Tibial artery (tissue), 4 donors: ENCODE data around the gene DCLRE1B.

Source experiments
- DNase-seq, 2 donors: peaks; one replicate each; pipeline ENCODE4 v3.0.0-alpha.2; 2019
- H3K27ac ChIP-seq, 2 donors: fragments of 200-600 bp; sonication (generic) in 1 of 2; 1 replicate in 1 of 2; 2 replicates in 1 of 2; pipeline ENCODE4 v1.5.1; 2018 to 2019; ENCODE audit warnings: mild to moderate bottlenecking in 1 of 2
- H3K27me3 ChIP-seq, 2 donors: fragments of 200-600 bp; sonication (generic) in 1 of 2; one replicate each; pipeline versions ENCODE4 v1.5.1 to v1.6.0; 2016 to 2019
- H3K36me3 ChIP-seq, 3 donors: fragments of 200-600 bp; sonication (generic) in 2 of 3; one replicate each; pipeline ENCODE4 v1.5.1; 2016 to 2019; ENCODE audit warnings: mild to moderate bottlenecking in 2 of 3
- H3K4me1 ChIP-seq, 4 donors: fragments of 200-600 bp; sonication (generic) in 2 of 4; 1 replicate in 3 of 4; 2 replicates in 1 of 4; pipeline ENCODE4 v1.5.1; 2016 to 2019
- H3K4me3 ChIP-seq, 2 donors: fragments of 200-600 bp; sonication (generic) in 1 of 2; 1 replicate in 1 of 2; 2 replicates in 1 of 2; pipeline ENCODE4 v1.5.1; 2018 to 2019; ENCODE audit warnings: mild to moderate bottlenecking in 2 of 2
- H3K9me3 ChIP-seq, 3 donors: fragments of 200-600 bp; sonication (generic) in 1 of 3; one replicate each; pipeline ENCODE4 v1.5.1; 2016 to 2019
- intact Hi-C: fragments of 100-400 bp; cut with DNase I; formaldehyde crosslinking; loops from one replicate; pipeline ENCODE4 v1.15.0; 2023; ENCODE audit warnings: low total_unique reads
- TF ChIP-seq, protein P1 (sequence below), 2 experiments: fragments of 200-600 bp in 1 of 2; fragments of 450-650 bp in 1 of 2; IDR thresholded peaks; one replicate each; pipeline ENCODE4 v1.5.1; 2017 to 2019; ENCODE audit warnings: antibody characterized with exemption in 2 of 2, mild to moderate bottlenecking in 1 of 2, moderate library complexity in 1 of 2

DCLRE1B gene

DNA sequence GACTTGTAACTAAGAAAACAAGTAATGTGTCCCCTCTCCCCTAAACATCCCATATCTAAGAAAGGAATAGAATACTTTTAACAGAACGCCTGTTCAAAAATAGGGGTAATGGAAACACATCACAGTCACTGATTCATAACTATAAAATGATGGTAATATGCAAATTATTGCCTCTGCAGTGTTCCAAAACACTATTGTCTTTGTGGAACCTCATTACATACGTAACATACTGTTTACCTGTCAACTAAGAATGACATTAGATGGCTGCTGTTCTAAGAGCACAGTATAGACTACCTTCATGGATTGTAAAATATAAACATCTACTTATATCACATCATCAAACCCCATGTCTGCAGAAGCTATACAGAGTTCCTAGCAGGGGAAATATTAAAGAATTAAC lies 14.3 kb upstream of the DCLRE1B start:
- Histone ChIP-seq H3K4me1 (no peaks in the 10 kb centered on the region), H3K9me3 (no peaks in the 10 kb centered on the region), H3K27ac (no peak overlapping the region), H3K36me3 (peaks cover 9 to 24% (median 17%) of the 10 kb centered on the region in 3 donors), H3K4me3 (no peak overlapping the region), H3K27me3 (no peaks in the 10 kb centered on the region)
- TF ChIP-seq, protein P1, sequence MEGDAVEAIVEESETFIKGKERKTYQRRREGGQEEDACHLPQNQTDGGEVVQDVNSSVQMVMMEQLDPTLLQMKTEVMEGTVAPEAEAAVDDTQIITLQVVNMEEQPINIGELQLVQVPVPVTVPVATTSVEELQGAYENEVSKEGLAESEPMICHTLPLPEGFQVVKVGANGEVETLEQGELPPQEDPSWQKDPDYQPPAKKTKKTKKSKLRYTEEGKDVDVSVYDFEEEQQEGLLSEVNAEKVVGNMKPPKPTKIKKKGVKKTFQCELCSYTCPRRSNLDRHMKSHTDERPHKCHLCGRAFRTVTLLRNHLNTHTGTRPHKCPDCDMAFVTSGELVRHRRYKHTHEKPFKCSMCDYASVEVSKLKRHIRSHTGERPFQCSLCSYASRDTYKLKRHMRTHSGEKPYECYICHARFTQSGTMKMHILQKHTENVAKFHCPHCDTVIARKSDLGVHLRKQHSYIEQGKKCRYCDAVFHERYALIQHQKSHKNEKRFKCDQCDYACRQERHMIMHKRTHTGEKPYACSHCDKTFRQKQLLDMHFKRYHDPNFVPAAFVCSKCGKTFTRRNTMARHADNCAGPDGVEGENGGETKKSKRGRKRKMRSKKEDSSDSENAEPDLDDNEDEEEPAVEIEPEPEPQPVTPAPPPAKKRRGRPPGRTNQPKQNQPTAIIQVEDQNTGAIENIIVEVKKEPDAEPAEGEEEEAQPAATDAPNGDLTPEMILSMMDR (IDR thresholded peaks at IDR 0.05), result no peak
- no peak for DNase-seq
- intact Hi-C loops, result loop anchor here (10.0 kb wide), 1 partner anchor 46 kb away; no protein-coding TSS in a partner anchor

DNA sequence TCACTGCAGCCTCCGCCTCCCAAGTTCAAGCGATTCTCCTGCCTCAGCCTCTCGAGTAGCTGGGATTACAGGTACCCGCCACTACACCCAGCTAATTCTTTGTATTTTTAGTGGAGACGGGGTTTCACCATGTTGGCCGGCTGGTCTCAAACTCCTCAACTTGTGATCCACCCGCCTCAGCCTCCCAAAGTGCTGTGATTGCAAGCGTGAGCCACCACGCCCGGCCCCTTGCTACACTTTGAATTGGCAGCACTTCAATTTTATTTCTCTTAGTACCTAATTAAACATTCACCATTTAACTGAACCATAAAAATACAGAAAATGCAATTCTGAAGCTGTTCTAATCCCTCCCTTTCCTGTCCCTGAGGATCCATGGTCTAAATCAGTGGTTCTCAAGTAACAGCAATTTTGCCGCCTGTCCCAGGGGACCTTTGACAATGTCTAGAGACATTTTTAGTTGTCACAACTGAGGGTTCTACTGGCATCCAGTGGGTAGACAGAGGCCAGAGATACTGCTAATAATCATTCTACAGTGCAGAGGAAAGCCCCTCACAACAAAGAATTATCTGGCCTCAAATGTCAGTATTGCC lies 13.4 kb upstream of the DCLRE1B start:
- Histone ChIP-seq H3K4me3 (no peak overlapping the region), H3K27me3 (no peaks in the 10 kb centered on the region), H3K27ac (no peak overlapping the region), H3K36me3 (peaks cover 18 to 33% (median 26%) of the 10 kb centered on the region in 3 donors), H3K9me3 (no peaks in the 10 kb centered on the region), H3K4me1 (no peaks in the 10 kb centered on the region)
- DNase-seq, result no peak
- intact Hi-C loops, result loop anchor here (10.0 kb wide), 1 partner anchor 47 kb away; no protein-coding TSS in a partner anchor
- TF ChIP-seq, protein P1 (IDR thresholded peaks at IDR 0.05), result no peak

DNA sequence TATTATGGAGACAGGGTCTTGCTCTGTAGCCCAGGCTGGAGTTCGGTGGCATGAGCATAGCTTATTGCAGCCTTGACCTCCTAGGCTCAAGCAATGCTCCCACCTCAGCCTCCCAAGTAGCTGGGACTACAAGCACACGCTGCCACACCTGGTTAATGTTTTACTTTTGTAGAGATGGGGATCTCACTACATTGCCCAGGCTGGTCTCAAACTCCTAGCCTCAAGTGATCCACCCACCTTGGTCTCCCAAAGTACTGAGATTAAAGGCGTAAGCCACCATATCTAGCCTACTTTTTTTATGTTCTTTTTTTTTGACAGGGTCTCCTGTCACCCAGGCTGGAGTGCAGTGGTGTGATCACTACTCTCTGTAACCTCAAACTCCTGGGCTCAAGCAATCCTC lies 11.9 kb upstream of the DCLRE1B start:
- intact Hi-C loops, result loop anchor here (10.0 kb wide), 1 partner anchor 48 kb away; no protein-coding TSS in a partner anchor
- Histone ChIP-seq H3K27me3 (no peaks in the 10 kb centered on the region), H3K4me3 (no peak overlapping the region), H3K27ac (no peak overlapping the region), H3K36me3 (peaks cover 34 to 48% (median 40%) of the 10 kb centered on the region in 3 donors), H3K9me3 (no peaks in the 10 kb centered on the region), H3K4me1 (peaks cover 0 to 3% (median 0%) of the 10 kb centered on the region in 4 donors)
- no peak for DNase-seq
- TF ChIP-seq, protein P1 (IDR thresholded peaks at IDR 0.05), result no peak

DNA sequence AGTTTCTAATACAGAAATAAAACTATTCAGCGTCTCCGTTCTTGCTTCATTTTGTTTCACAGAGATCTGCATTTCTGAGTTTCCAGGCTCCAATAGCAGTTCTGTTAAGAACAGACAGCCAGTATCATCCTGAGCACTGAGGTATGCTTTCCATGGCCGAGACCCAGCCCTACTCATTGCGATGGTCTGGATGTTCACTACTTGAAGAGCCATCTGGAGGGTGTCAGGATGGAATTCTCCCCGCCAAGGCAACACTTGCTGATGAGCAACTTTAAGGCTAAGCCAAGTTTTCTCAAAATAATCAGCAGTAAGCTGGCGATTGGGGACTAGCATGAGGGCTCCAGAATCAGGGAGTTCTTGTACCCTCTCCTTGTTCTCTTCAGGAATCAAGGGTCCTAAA lies 10.0 kb upstream of the DCLRE1B start:
- H3K27ac ChIP-seq, result no peak overlapping the region
- TF ChIP-seq, protein P1 (IDR thresholded peaks at IDR 0.05), result no peak
- H3K4me1 ChIP-seq, result peaks cover 0 to 15% (median 4%) of the 10 kb centered on the region in 4 donors
- no peaks in the 10 kb centered on the region for H3K9me3 ChIP-seq
- H3K36me3 ChIP-seq, result peaks cover 35 to 56% (median 42%) of the 10 kb centered on the region in 3 donors
- no peak overlapping the region for H3K4me3 ChIP-seq
- no peak for DNase-seq
- intact Hi-C loops, result loop anchor here (10.0 kb wide), 1 partner anchor 50 kb away; no protein-coding TSS in a partner anchor
- no peaks in the 10 kb centered on the region for H3K27me3 ChIP-seq

DNA sequence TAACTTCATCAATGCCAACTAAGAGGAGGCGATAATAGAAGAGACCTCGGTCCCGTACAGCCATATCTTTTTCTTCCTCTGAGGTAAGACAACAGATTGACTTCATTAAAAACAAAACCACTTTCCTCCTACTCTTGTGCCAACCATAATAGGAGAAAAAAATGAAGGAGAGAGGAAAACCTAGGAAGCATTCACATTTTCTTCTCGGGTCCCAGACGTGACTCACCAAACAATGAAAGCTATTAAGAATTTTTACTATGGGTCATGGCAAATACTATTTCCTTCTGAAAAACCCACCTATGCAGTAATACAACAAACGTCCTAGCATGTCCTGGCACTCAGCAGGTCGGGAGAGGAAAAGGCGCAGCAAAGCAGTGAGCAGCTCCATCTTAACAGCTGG lies 9.2 kb upstream of the DCLRE1B start:
- no peaks in the 10 kb centered on the region for H3K27me3 ChIP-seq
- intact Hi-C loops, result loop anchor here (10.0 kb wide), 1 partner anchor 51 kb away; no protein-coding TSS in a partner anchor
- DNase-seq, result no peak
- TF ChIP-seq, protein P1 (IDR thresholded peaks at IDR 0.05), result no peak
- H3K4me1 ChIP-seq, result peaks cover 0 to 15% (median 4%) of the 10 kb centered on the region in 4 donors
- H3K27ac ChIP-seq, result no peak overlapping the region
- H3K9me3 ChIP-seq, result no peaks in the 10 kb centered on the region
- no peak overlapping the region for H3K4me3 ChIP-seq
- peaks cover 35 to 64% (median 42%) of the 10 kb centered on the region in 3 donors for H3K36me3 ChIP-seq
